Endothelial cell of umbilical vein (primary cell): ENCODE measurements around the gene ZNF526. TPM values are rescaled to one million over a fixed set of nuclear protein-coding genes. Genes with fewer than 3 reads are reported as not detected.

ENCODE experiments used
- BruUV-seq: library from RNA; stranded (reverse); fragments of 400-500 nt; replicated peaks from 2 replicates; lab custom pipeline; 2021; lab: Mats Ljungman, UMichigan
- CTCF ChIA-PET: fragments of 300-600, 350-600 bp; sonication (Branson Sonifier 250); formaldehyde crosslinking; loops from one replicate; lab custom pipeline; 2021; ENCODE audit warnings: antibody characterized with exemption, inconsistent platforms; lab: Charles Lee
- POLR2A ChIA-PET: fragments of 300-600, 350-600 bp; sonication (Branson Sonifier 250); formaldehyde crosslinking; loops from one replicate; lab custom pipeline; 2021; ENCODE audit warnings: antibody characterized with exemption, inconsistent platforms; lab: Charles Lee
- DNase-seq: peaks from one replicate; pipeline ENCODE4 v3.0.0-alpha.2; 2011; ENCODE audit warnings: low read depth, low spot score
- FAIRE-seq: peaks from 2 replicates; lab custom pipeline; 2011; peaks lifted over from hg19 to GRCh38; lab: Jason Lieb, UNC
- H2AFZ ChIP-seq: 2 replicates; pipeline ENCODE4 v1.6.0; 2012; ENCODE audit warnings: low read depth, low read length, control low read depth, inconsistent platforms
- H3K27ac ChIP-seq: 2 replicates; pipeline ENCODE4 v1.5.1; 2011; ENCODE audit warnings: low read depth, mild to moderate bottlenecking, control low read depth, low read length, moderate library complexity; ENCODE audit not compliant: insufficient read depth
- H3K27me3 ChIP-seq, 2 experiments: 2 replicates each; pipeline versions ENCODE4 v1.6.0 to v1.6.1; 2011; ENCODE audit warnings: low read length in 2 of 2, mixed read lengths in 1 of 2; ENCODE audit not compliant: control insufficient read depth in 2 of 2, insufficient read depth in 2 of 2
- H3K36me3 ChIP-seq, 2 experiments: 2 replicates in 1 of 2; 3 replicates in 1 of 2; pipeline ENCODE4 v1.5.1; 2011; ENCODE audit warnings: low read length in 2 of 2, mild to moderate bottlenecking in 1 of 2, moderate library complexity in 1 of 2; ENCODE audit not compliant: control insufficient read depth in 2 of 2, insufficient read depth in 2 of 2; ENCODE audit errors: extremely low read depth in 1 of 2
- H3K4me1 ChIP-seq: 3 replicates; pipeline ENCODE4 v1.5.1; 2011; ENCODE audit warnings: mild to moderate bottlenecking, low read length; ENCODE audit not compliant: control insufficient read depth, insufficient read depth; ENCODE audit errors: extremely low read depth
- H3K4me2 ChIP-seq: 2 replicates; pipeline ENCODE4 v1.6.1; 2011; ENCODE audit warnings: low read length, control low read depth, mixed read lengths; ENCODE audit not compliant: insufficient read depth
- H3K4me3 ChIP-seq, 3 experiments: fragments of 200-600 bp in 1 of 3; sonication (generic), shearing (Covaris generic) in 1 of 3; replicated peaks in 1 of 3; 2 replicates each; pipeline ENCODE4 v1.5.1; 2011 to 2016; ENCODE audit warnings: control low read depth in 3 of 3, low read length in 3 of 3, mild to moderate bottlenecking in 2 of 3, inconsistent platforms in 1 of 3, low read depth in 1 of 3, moderate library complexity in 1 of 3; ENCODE audit not compliant: insufficient read depth in 1 of 3
- H3K79me2 ChIP-seq: 2 replicates; pipeline ENCODE4 v1.6.0; 2012; ENCODE audit warnings: low read length, inconsistent platforms; ENCODE audit not compliant: control insufficient read depth, insufficient read depth
- H3K9ac ChIP-seq: replicated peaks from 2 replicates; pipeline ENCODE3; 2011; ENCODE audit warnings: low read length, control low read depth; ENCODE audit not compliant: insufficient read depth; ENCODE audit errors: extremely low read depth
- H3K9me1 ChIP-seq: replicated peaks from 3 replicates; pipeline ENCODE4 v1.6.0; 2011; ENCODE audit warnings: mild to moderate bottlenecking, low read length; ENCODE audit not compliant: control insufficient read depth, insufficient read depth; ENCODE audit errors: extremely low read depth
- H3K9me3 ChIP-seq: replicated peaks from 2 replicates; pipeline ENCODE4 v1.5.1; 2012; ENCODE audit warnings: low read length, inconsistent platforms; ENCODE audit not compliant: control insufficient read depth, insufficient read depth
- H4K20me1 ChIP-seq: replicated peaks from 2 replicates; pipeline ENCODE3; 2011; ENCODE audit warnings: mild to moderate bottlenecking, low read length; ENCODE audit not compliant: control insufficient read depth, insufficient read depth; ENCODE audit errors: extremely low read depth
- EZH2 ChIP-seq: IDR thresholded peaks from 2 replicates; pipeline ENCODE4 v1.6.1; 2012; ENCODE audit warnings: borderline replicate concordance, low read depth, mild to moderate bottlenecking, moderate library complexity, low read length, inconsistent platforms; ENCODE audit not compliant: severe bottlenecking
- FOS ChIP-seq: IDR thresholded peaks from 2 replicates; pipeline ENCODE4 v1.6.1; 2011; ENCODE audit warnings: mild to moderate bottlenecking, low read length, moderate library complexity, borderline replicate concordance; ENCODE audit not compliant: insufficient read depth
- JUN ChIP-seq: IDR thresholded peaks from 2 replicates; pipeline ENCODE4 v1.6.1; 2011; ENCODE audit warnings: borderline replicate concordance, low read depth; ENCODE audit not compliant: insufficient read length, insufficient read depth
- MYC ChIP-seq: IDR thresholded peaks from one replicate; pipeline ENCODE4 v1.6.1; 2011; ENCODE audit warnings: mild to moderate bottlenecking, low read depth, low read length
- POLR2A ChIP-seq: IDR thresholded peaks from 2 replicates; pipeline ENCODE4 v1.6.1; 2012; ENCODE audit warnings: low read depth, mild to moderate bottlenecking, control low read depth, low read length
- POLR2AphosphoS5 ChIP-seq: IDR thresholded peaks from 2 replicates; pipeline ENCODE4 v1.6.1; 2012; ENCODE audit warnings: low read depth, mild to moderate bottlenecking, control low read depth, low read length, moderate library complexity; ENCODE audit not compliant: insufficient read depth
- dilution Hi-C: fragments of 300-500 bp; cut with MboI; formaldehyde crosslinking; loops from one replicate; pipeline ENCODE4 v1.15.0; 2019; ENCODE audit warnings: low sequenced_read_pairs; ENCODE audit not compliant: extremely low pct_ligation_motif_present
- intact Hi-C: fragments of 100-400 bp; cut with micrococcal nuclease; formaldehyde crosslinking; loops from one replicate; pipeline ENCODE4 v1.10.0; 2022
- polyA plus RNA-seq, 4 experiments: library from polyadenylated mRNA; depleted of rRNA in 3 of 4; stranded (reverse) in 3 of 4; unstranded in 1 of 4; fragments of >200 nt; gene quantifications; 2 replicates each; pipeline versions ENCODE4 v1.2.1 to v1.2.3, GENCODE V29; 2011 to 2012; ENCODE audit warnings: missing spikeins in 1 of 4
- total RNA-seq: library from RNA; stranded (reverse); gene quantifications from 2 replicates; pipeline ENCODE4 v1.2.3, GENCODE V29; 2021

ZNF526 gene
- total and polyA plus RNA-seq, 2 donors (not counting 3 experiments of a cell fraction or from before 2014, with no cell fraction given): 6.5 to 13.3 TPM

DNA sequence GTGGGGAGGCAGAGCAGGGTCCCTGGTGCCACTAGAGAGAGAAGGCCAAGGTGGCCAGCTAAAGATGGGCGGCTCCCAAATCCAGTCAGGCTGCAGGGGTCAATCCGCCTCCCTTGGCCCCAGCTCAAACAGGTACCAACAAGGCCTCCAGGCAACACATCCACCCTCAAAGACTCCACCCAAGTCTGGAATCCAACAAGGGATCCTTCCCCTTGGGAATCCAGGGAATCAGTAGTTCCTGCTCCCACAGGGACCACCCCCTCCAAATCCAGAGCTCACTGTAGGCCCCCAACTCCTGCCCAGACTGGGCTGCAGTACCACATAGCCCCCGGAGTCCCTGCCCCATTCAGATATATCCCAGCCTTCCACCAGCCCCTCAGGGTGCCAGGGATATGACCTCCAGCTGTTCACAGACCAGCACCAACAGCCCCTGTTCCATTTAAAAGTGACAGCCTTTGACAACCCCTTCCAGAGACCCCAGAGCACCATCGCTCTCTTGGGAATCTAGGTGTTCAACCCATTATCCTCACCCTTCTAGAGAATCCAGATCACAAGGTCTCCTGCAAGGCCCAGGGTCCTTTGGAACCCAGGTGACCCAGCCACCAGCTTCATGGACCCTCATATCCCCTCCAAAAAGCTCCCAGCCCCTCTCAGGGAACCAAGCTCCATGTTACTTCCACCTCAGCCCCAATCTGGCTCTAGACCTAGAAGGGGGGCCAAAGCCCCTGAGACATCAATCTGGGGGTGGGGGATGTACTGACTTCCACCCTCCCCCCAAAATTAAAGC lies 31.7 kb downstream of the ZNF526 start:
- Histone ChIP-seq H2AFZ (no peak overlapping the region), H4K20me1 (no peaks in the 10 kb centered on the region), H3K9ac (peak overlapping the region; percentile 20), H3K9me3 (no peaks in the 10 kb centered on the region), H3K4me1 (peaks cover 34% of the 10 kb centered on the region), H3K79me2 (peaks cover 53% of the 10 kb centered on the region), H3K4me3 (peak overlapping the region in 2 of 3 experiments; percentile 30 to 94), H3K27me3 (no peaks in the 10 kb centered on the region), H3K27ac (peak overlapping the region; percentile 50), H3K36me3 (peaks cover 7 to 25% of the 10 kb centered on the region in 2 experiments), H3K9me1 (no peaks in the 10 kb centered on the region), H3K4me2 (peak overlapping the region; percentile 70)
- CTCF ChIA-PET: interaction anchor here (1.1 to 11.8 kb wide), 7 partner anchors 9 to 45 kb away, joined by 3 to 365 read pairs (median 5); no protein-coding TSS in a partner anchor
- BruUV-seq: no TSS peak
- TF ChIP-seq POLR2AphosphoS5 (peak; percentile 36), JUN (no peak), EZH2 (no peak), POLR2A (no peak)
- POLR2A ChIA-PET: no interaction called here
- intact Hi-C loops: no loop called here
- dilution Hi-C loops: no loop called here
- FAIRE-seq (peak; percentile 74), DNase-seq (no peak)

DNA sequence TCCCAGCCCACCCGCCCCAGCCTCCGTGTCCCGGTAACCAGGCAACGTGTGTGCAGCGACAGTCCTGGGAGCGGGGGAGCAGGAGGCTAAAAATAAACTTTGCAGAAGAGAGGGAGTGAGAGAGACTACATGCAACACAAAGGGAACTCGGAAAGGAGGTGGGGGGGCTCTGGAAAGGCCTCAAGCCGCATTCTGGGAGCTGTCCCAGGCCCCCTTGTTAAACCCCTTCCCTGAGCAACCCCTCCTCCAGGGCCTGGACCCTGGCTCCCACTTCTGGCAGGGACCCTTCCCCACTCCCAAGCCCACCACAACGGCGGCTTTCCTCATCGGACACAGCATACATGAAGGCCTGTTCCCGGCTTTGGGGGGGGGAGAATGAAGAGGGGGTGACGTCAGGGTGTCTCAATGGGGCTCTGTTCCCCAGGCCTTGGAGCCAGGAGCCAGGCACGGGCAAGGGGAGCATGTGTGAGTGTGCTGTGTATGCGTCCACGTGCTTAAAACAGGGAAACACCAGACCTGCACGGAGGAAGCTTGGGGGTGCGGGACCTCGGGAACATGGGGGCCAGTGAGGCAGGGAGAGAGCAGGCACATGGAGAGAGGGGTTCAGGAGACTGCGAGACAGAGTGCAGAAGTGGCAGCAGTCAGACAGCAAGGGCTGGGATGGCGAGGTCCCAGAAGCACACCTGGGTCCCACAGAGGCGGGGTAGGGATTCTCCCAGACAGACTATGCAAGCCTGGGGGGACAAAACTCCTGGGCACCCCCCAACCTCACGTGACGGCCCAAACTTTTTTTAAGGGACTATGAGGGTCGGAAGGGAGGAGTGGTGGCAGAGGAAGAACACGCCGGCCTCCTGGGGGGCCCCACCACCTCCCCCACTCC lies 32.5 kb downstream of the ZNF526 start:
- dilution Hi-C loops (no loop called here), intact Hi-C loops (loop anchor here (1.0 kb wide), 1 partner anchor 8 kb away; no protein-coding TSS in a partner anchor)
- H3K9me3 ChIP-seq: no peaks in the 10 kb centered on the region
- H2AFZ ChIP-seq: no peak overlapping the region
- H3K27me3 ChIP-seq: no peaks in the 10 kb centered on the region
- no peaks in the 10 kb centered on the region for H4K20me1 ChIP-seq
- H3K4me3 ChIP-seq: peak overlapping the region; percentile 63 to 94 (median 71)
- POLR2A ChIA-PET: no interaction called here
- peak overlapping the region; percentile 57 for H3K4me2 ChIP-seq
- peak overlapping the region; percentile 64 for H3K27ac ChIP-seq
- peaks cover 7 to 22% of the 10 kb centered on the region in 2 experiments for H3K36me3 ChIP-seq
- no peak for DNase-seq
- H3K9me1 ChIP-seq: no peaks in the 10 kb centered on the region
- CTCF ChIA-PET: interaction anchor here (1.9 to 11.8 kb wide), 3 partner anchors 27 to 44 kb away, joined by 5 to 365 read pairs (median 6); no protein-coding TSS in a partner anchor
- TF ChIP-seq FOS (no peak), POLR2AphosphoS5 (no peak), POLR2A (no peak), EZH2 (no peak), MYC (no peak)
- peak overlapping the region; percentile 60 for H3K9ac ChIP-seq
- FAIRE-seq: peak; percentile 35
- H3K4me1 ChIP-seq: peaks cover 34% of the 10 kb centered on the region
- H3K79me2 ChIP-seq: peaks cover 53% of the 10 kb centered on the region
- BruUV-seq: TSS peak; percentile 34
